OCI-LY7 (cell line): ENCODE data around the gene AP1S1. TPM values are rescaled to one million over a fixed set of nuclear protein-coding genes. Genes with fewer than 3 reads are reported as not detected.
A peak's percentile ranks its signal among the peaks of the same experiment; 100 is the strongest.

Source experiments
- BruUV-seq: library from RNA; stranded (reverse); fragments of 400-500 nt; replicated peaks from 2 replicates; lab custom pipeline; 2021; lab: Mats Ljungman, UMichigan
- CTCF ChIA-PET: fragments of 300-600 bp; sonication (Branson Sonifier 250); formaldehyde crosslinking; loops from one replicate; lab custom pipeline; 2022; ENCODE audit warnings: antibody characterized with exemption; ENCODE audit not compliant: unreplicated experiment; lab: Charles Lee
- POLR2A ChIA-PET: fragments of 300-600 bp; sonication (Branson Sonifier 250); formaldehyde crosslinking; loops from one replicate; lab custom pipeline; 2022; ENCODE audit warnings: antibody characterized with exemption; lab: Charles Lee
- DNase-seq: peaks from one replicate; pipeline ENCODE4 v3.0.0-alpha.2; 2015; ENCODE audit warnings: low spot score
- H2AFZ ChIP-seq: fragments of 200-600 bp; sonication (generic), shearing (Covaris generic); 2 replicates; pipeline ENCODE4 v1.6.1; 2014; ENCODE audit warnings: mild to moderate bottlenecking, antibody characterized with exemption, low read length, moderate library complexity
- H3K27ac ChIP-seq: fragments of 200-600 bp; sonication (generic); 2 replicates; pipeline ENCODE4 v1.5.1; 2014; ENCODE audit warnings: mixed run types, low read depth, mild to moderate bottlenecking, moderate library complexity, low read length, inconsistent platforms; ENCODE audit not compliant: poor library complexity, severe bottlenecking
- H3K36me3 ChIP-seq: fragments of 200-600 bp; sonication (generic); 2 replicates; pipeline ENCODE4 v1.6.1; 2014; ENCODE audit warnings: mild to moderate bottlenecking, antibody characterized with exemption, low read length, moderate library complexity, mixed read lengths; ENCODE audit not compliant: insufficient read depth
- H3K4me1 ChIP-seq: fragments of 200-600 bp; sonication (generic); 2 replicates; pipeline ENCODE4 v1.5.1; 2014; ENCODE audit warnings: mild to moderate bottlenecking, low read length; ENCODE audit not compliant: insufficient read depth, poor library complexity, severe bottlenecking
- H3K4me2 ChIP-seq: fragments of 200-600 bp; sonication (generic); 2 replicates; pipeline ENCODE4 v1.6.1; 2014; ENCODE audit warnings: mild to moderate bottlenecking, low read length
- H3K4me3 ChIP-seq: fragments of 200-600 bp; sonication (generic); 2 replicates; pipeline ENCODE4 v1.5.1; 2014; ENCODE audit warnings: mild to moderate bottlenecking, low read depth, low read length; ENCODE audit not compliant: poor library complexity, severe bottlenecking
- H3K79me2 ChIP-seq: fragments of 200-600 bp; sonication (generic); 2 replicates; pipeline ENCODE4 v1.6.1; 2016; ENCODE audit warnings: low read depth, mild to moderate bottlenecking, low read length, moderate library complexity, mixed read lengths; ENCODE audit not compliant: insufficient read depth
- H3K9me2 ChIP-seq: fragments of 200-600 bp; sonication (generic); 2 replicates; pipeline ENCODE4 v1.6.1; 2016; ENCODE audit warnings: mild to moderate bottlenecking, low read length, mixed read lengths; ENCODE audit not compliant: insufficient read depth
- H3K9me3 ChIP-seq: fragments of 200-600 bp; sonication (generic); 2 replicates; pipeline ENCODE4 v1.6.1; 2014; ENCODE audit warnings: mild to moderate bottlenecking, mixed run types, low read length, mixed read lengths
- H4K20me1 ChIP-seq: fragments of 200-600 bp; sonication (generic); 2 replicates; pipeline ENCODE4 v1.6.1; 2014; ENCODE audit warnings: mild to moderate bottlenecking, antibody characterized with exemption, low read length, moderate library complexity, mixed read lengths; ENCODE audit not compliant: insufficient read depth
- CTCF ChIP-seq: fragments of 200-600 bp; sonication (generic); conservative IDR thresholded peaks from 2 replicates; pipeline ENCODE4 v1.5.1; 2014; ENCODE audit warnings: mild to moderate bottlenecking, antibody characterized with exemption, low read length, moderate library complexity, mixed read lengths
- EZH2phosphoT487 ChIP-seq: fragments of 200-600 bp; sonication (generic); IDR thresholded peaks from 2 replicates; pipeline ENCODE4 v1.6.1; 2018; ENCODE audit warnings: low read depth, borderline replicate concordance, mild to moderate bottlenecking, mixed run types, antibody characterized with exemption, low read length, moderate library complexity, mixed read lengths
- intact Hi-C: fragments of 100-400 bp; cut with micrococcal nuclease; formaldehyde crosslinking; loops from one replicate; pipeline ENCODE4 v1.10.0; 2022; ENCODE audit not compliant: unreplicated experiment
- total RNA-seq, 2 experiments: library from RNA; depleted of rRNA in 1 of 2; stranded (reverse); fragments of >200 nt in 1 of 2; shearing (Covaris generic) in 1 of 2; gene quantifications; 2 replicates each; pipeline ENCODE4 v1.2.3, GENCODE V29; 2014 to 2022

AP1S1 gene
- total RNA-seq, 2 experiments from 2014 or later, result 57.9 to 67.3 TPM

DNA sequence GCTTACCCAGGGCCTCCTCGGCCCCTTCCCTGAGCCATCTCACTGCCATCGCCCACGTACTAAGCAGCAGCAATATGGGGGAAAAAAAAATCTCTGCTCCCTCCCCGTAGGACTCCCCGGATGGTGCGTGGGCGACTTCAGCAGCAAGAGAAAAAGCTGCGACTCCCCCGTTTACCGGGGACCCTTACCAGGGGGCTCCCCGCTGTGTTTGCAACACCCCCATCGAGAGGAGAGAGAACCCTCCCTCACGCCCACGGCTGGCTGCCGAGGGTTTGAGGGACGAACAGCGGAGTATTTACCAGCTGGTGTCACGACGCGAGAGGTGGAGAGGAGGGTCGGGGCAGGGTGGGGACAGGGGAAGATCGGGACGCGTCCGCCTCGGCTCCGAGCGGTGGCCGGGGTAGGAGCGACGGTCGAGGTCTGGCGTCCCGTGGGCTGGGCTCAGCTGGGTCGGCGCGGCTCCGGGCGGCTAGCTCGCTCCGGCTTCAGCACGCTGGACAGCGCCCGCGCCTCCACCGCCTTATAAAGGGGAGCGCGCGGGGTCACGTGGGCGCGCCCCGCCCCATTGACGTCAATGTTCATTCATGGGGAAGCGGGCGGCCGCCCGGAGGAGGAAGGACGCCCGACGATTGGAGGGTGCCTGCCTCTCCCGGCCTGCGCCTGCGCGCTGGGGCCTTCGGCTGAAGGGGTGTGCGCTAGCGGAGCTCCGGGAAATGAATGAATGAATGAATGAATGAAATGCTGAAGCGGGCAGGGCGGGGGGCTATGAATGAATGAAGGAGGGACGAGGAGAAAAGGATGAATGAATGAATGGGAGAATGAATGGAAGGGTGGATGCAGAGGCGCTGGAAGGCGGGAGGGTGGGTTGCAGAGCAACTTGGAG lies 11.0 kb downstream of the AP1S1 start, which contains the start of gene VGF:
VGF (minus strand) TSS at position 495 of the 883 bp plus-strand sequence. CDS start 726 bp downstream, outside the sequence.
- Histone ChIP-seq H3K9me3 (no peaks in the 10 kb centered on the region), H3K27ac (no peak within 1 kb of the TSS), H2AFZ (no peak within 1 kb of the TSS), H3K9me2 (no peaks in the 10 kb centered on the region), H3K4me3 (no peak within 1 kb of the TSS), H3K4me2 (peak within 1 kb of the TSS; percentile 11; the same call in 1 of the 2 replicates), H4K20me1 (no peaks in the 10 kb centered on the region), H3K79me2 (no peaks in the 10 kb centered on the region), H3K4me1 (peaks cover 13% of the 10 kb centered on the region), H3K36me3 (no peaks in the 10 kb centered on the region)
- POLR2A ChIA-PET, result interaction anchor here (0.6 kb wide), 1 partner anchor 11 kb away, joined by 3 read pairs; no protein-coding TSS in a partner anchor
- DNase-seq, result peak; percentile 77
- CTCF ChIA-PET, result interaction anchor here (0.6 kb wide), 1 partner anchor 685 kb away, joined by 7 read pairs; no protein-coding TSS in a partner anchor
- intact Hi-C loops, result no loop called here
- no TSS peak for BruUV-seq
- TF ChIP-seq EZH2phosphoT487, result no peak
- no peak for TF ChIP-seq CTCF

DNA sequence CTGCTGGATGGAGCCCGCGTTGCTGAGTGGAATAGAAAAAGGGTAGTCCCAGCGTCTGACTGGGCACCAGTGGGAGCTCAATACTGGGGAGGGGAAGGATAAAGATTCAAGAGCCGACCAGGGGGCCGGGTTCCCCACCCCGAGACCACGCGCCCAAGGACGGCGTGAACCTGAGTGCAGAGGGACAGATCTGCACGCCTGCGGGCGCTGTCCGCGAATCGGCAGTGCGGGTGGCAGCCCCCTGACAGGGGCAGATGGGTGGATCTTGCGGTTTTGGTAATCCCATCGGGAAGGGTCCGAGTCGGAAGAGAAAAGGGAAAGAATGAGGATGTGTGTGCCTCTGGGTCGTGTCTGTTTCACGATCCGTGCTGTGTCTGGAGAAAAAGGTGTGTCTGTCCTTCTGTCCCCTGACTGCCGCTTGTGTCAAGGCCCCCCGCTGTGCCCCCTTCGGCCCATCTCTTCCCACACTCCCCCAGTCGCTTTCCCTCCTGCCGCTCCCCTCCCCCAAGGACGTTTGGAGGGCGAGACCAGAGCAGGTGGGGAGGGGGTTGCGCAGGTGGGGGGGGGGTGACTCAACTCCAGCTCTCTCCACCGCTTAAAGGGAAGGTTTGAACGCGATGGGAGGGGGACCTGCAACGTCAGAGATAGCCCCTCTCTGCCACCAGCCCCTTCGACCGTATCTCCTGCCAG lies 11.8 kb downstream of the AP1S1 start:
- no peak for TF ChIP-seq CTCF
- no peak for TF ChIP-seq EZH2phosphoT487
- Histone ChIP-seq H2AFZ (no peak overlapping the region), H3K4me1 (peaks cover 16% of the 10 kb centered on the region), H3K4me3 (no peak overlapping the region), H3K4me2 (peak overlapping the region; percentile 11; the same call in 1 of the 2 replicates), H3K79me2 (no peaks in the 10 kb centered on the region), H3K27ac (no peak overlapping the region), H4K20me1 (no peaks in the 10 kb centered on the region), H3K36me3 (no peaks in the 10 kb centered on the region), H3K9me2 (no peaks in the 10 kb centered on the region), H3K9me3 (no peaks in the 10 kb centered on the region)
- ChIA-PET CTCF (no interaction called here), POLR2A (interaction anchor here (0.6 kb wide), 1 partner anchor 10 kb away, joined by 3 read pairs; no protein-coding TSS in a partner anchor)
- DNase-seq, result no peak
- intact Hi-C loops, result no loop called here
- BruUV-seq, result no TSS peak
